ENCODE results near the gene KNCN.

Gene KNCN

GRCh38 chr1:46551597-46552095, at the start of gene KNCN:
TSS of gene KNCN (minus strand) at chr1:46551647. CDS start at chr1:46551215, 432 bp downstream.
- DNase-seq (ENCODE audit: low read depth), result no peak

- no peak for DNase-seq (ENCODE audit: low read depth)
Measured at GRCh38 chr1:46599059-46599970, 47.9 kb upstream of the KNCN start.

DNA sequence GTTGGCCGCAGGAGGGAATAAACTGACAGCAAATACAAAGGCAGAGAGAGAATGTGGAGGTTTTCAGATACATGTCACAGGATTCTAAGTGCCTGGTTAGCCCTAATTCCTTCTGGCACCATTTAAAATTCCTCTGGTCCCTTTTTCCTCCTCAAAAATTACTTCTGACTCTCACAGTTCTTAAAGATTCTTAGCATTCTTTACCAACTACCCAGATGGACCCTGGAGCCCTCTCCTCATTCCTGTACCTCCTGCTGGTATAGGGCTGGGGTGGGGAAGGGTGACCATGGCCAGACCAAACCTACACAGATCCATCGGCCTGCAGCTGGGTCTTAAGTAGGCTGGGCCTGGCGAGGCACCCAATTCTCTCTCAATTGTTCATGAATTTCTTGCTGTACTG, 45.4 kb upstream of the KNCN start:
- no peak for DNase-seq (ENCODE audit: low read depth)

GRCh38 chr1:46596036-46596435, 44.6 kb upstream of the KNCN start:
- no peak for DNase-seq (ENCODE audit: low read depth)

DNA sequence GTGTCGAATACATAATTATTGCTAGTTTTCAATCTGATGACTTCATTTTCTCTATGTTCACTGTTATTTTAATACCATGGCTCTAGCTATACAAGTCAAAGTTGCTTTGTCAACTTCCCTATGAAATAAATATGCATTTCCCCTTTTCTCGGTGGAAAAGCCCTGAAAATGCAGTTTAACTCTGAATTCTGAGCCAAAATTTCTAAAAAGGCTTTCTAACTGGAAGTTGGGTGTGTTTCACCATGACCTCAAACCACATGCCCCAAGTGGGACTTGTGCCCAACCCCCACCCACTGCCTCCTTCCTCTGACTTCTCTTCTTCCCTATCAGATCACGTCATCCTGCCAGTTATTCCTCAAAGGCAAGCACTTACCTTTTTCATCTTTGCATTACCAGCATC, 43.7 kb upstream of the KNCN start:
- no peak for DNase-seq (ENCODE audit: low read depth)

DNA sequence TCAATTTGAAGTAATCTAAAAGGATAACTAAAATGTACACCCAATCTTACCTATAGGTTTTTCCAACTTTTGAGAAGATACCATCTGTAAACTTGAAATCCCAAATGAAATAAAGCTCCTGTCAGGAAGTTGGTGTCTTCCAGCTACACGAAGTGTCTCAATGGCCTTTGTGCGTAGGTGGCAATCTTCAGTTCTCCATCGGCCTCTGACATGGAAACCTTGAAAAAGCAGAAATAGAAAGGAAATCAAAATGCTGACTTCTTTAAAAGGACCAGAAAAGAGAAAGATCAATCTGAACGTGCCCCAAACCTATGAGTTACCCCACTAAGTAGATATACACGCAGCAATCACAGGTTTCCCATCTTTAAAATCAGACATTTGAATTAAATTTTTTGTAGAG, 42.6 kb upstream of the KNCN start:
- no peak for DNase-seq (ENCODE audit: low read depth)

DNA sequence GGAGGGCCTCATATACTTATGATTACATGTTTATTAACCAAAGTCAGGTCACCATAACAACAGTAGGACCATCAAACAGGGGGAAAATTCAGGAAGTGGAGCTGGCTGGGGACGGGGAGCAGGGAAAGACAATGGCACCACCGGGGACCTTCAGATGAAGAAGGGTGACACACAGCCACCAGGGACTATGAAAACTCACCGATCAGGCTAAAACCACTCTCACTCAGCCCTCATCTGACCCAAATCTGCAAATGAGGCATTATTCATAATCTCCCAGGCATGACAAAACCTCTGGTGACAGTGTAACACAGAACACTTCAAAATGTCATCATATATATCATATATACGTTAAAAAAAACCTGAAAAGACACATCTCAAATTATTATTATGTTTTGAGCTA, 41.4 kb upstream of the KNCN start:
- no peak for DNase-seq (ENCODE audit: low read depth)

DNA sequence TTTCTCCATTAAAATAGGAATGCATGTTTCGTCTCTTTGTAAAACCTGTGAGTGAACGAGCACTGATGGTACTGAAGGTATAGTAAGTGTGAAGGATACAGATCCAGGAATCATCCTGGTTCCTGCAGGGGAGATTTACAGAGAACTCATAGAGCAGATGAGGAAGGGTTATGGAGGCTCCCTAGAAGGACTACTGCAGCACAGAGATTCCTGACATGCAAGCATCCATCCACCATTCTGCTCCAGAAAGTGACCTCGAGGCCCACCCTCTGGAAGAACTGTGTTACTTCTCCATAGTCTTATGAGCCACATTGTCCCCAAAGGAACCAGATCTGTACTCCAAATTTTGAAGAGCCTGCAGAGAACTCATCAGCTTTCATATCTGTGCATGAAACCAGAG, 38.1 kb upstream of the KNCN start:
- no peak for DNase-seq (ENCODE audit: low read depth)

DNA sequence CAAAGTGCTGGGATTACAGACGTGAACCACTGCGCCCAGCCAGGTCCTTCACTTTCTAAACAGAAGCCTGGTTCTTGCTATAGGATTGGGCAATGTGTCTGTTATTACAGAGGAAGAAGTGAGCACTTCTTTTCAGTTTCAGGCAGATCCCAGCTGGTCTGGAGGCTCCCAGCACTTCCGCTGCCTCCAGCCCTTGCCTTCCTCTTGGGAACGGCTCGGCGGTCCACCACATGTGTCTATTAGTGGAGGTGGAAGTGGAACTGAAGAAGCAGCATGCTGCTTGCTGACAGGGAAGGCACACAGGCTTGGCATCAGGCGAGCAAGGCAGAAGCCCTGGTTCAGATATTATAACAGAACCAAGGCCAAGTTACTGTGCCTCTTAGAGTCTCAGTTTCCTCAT, 35.6 kb upstream of the KNCN start:
- no peak for DNase-seq (ENCODE audit: low read depth)

DNA sequence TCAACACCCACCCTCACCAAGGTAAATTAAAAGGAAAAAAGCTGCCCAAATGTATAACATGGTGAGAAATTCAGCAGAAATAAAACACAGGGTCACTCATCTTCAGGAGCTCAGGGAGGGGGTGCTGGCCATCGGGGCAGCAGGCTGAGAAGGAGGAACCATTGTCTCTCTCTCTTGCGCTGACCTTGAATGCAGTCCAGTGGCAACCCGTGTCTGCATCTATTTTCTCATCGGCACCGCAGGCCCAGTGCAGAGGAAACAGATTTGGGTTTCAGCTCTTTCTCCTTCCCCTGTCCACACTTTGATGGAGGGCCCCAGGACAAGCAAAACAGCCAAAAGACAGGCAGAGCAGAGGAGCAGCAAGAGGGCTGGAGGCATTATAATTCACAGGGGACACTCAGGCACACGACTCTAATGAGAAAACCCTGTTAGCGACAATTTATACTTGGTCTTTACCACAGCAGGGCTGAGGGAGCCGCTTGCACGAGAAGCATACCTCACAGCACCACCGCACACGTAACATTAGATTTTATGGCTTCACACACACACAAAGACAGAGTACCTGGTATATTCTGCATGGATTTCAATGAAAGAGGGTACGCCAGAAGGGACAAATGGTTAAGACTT, 34.0 kb upstream of the KNCN start:
- DNase-seq (ENCODE audit: low read depth), result no peak

- DNase-seq (ENCODE audit: low read depth), result no peak
Measured at GRCh38 chr1:46583494-46583893, 32.0 kb upstream of the KNCN start.

- DNase-seq (ENCODE audit: low read depth), result no peak
Measured at GRCh38 chr1:46582972-46583371, 31.5 kb upstream of the KNCN start.

DNA sequence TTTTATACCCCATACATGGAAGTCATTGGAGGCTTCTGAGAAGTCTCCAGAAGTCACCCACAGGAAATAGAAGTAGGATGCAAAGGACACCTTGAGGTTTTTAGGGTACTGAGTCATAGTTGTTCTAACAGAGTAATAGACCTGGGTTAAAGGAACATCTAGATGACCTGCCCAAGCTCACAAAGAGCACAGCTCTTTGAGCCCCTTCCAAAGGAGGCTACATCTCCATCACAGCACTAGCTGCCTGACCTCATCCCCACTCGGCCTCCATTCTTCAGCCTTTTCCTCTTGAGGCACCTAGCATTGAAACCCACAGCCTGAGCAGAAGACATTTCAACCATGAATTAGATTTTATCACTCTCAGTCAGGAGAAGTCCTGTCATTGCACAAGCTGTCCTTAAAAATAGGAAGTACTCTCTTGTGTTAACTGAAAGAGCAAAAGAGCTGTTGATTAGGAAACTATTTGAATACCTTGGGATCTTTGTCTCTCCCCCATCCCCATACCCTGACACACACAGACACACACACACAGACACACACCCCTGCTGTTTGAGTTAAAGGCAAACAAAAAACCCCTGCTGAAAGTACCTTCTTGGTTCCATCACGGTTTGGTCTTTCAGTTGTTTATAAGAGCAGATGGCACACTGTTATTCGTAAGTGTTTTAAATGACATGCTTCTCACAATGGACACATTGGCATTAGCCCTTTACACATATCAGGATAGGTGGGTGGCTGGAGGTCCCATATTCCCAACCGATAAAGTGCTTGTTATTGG, 30.4 kb upstream of the KNCN start:
- DNase-seq (ENCODE audit: low read depth), result no peak

DNA sequence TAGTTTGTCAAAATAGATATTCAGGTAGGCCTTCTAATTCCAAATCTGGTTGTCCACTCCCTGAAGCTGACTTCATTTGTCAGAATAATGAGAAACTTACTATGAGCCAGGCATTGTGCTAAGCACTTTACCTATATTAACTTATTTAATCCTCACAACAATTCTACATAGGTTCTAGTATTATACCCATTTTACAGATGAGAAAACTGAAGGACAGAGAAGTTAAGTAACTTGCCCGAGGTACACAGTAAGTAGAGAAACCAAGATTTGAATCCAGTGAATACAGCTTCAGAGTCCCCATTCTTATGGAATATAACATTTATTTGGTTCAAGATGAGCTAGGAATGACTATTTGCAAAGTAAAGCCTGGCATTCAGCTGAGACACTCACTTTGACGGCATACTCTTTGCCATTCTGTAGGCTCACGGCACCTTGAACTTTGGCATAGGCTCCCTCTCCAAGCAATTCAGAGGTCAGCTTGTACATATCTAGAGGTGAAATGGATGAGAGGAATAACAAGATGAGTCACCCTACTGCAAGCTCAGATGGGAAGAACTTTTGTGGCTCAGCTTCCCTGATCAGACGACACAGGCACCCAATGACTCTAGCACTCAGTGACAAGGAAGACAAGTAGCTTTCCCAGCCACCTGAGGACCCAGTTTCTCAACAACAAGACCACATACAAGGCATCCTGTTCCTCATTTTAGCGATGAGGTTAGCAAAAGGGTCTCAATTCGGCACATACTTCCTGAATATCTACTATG, 28.9 kb upstream of the KNCN start:
- no peak for DNase-seq (ENCODE audit: low read depth)

- no peak for DNase-seq (ENCODE audit: low read depth)
Measured at GRCh38 chr1:46577671-46578070, 26.2 kb upstream of the KNCN start.

DNA sequence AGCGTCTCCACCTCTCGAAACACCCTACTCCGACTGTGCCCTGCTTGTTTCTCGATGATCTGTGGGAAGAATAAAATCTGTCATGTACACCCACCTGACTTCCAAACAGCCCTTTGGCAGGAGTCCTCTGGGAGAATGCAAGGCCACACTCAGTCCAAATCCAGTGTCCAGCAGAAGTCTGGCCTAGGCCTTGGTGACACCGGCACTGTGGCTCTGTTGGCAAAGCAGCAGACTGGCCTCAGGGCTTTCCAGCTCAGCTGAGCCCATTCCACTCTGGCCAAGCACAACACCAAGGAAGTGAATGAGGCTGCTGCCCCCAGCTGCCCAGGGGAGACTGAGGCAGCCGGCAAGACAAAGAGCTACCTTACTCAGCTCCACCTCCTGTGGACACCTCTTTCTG, 25.1 kb upstream of the KNCN start:
- no peak for DNase-seq (ENCODE audit: low read depth)

DNA sequence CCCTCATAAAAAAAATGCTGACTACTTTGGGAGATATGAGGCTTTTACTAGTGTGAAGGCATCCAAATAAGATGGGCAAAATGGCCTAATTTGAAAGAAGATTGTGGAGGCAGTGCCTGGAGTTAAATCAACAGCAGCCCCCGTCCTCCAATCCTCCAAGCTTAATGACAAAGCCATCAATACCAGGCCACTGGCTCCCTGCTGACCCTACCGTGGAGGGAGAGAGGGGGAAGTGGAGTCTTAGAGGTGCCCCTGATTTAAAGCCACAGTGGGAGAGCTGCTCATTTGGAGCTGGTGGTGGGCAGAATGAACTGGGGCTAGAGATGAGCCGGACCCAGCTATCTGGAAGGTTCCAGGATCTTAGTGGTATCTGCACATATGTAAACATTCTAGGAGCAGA, 24.3 kb upstream of the KNCN start:
- DNase-seq (ENCODE audit: low read depth), result no peak

- DNase-seq (ENCODE audit: low read depth), result no peak
Measured at GRCh38 chr1:46575300-46575699, 23.9 kb upstream of the KNCN start.

- DNase-seq (ENCODE audit: low read depth), result no peak
Measured at GRCh38 chr1:46571691-46572225, 20.3 kb upstream of the KNCN start.

DNA sequence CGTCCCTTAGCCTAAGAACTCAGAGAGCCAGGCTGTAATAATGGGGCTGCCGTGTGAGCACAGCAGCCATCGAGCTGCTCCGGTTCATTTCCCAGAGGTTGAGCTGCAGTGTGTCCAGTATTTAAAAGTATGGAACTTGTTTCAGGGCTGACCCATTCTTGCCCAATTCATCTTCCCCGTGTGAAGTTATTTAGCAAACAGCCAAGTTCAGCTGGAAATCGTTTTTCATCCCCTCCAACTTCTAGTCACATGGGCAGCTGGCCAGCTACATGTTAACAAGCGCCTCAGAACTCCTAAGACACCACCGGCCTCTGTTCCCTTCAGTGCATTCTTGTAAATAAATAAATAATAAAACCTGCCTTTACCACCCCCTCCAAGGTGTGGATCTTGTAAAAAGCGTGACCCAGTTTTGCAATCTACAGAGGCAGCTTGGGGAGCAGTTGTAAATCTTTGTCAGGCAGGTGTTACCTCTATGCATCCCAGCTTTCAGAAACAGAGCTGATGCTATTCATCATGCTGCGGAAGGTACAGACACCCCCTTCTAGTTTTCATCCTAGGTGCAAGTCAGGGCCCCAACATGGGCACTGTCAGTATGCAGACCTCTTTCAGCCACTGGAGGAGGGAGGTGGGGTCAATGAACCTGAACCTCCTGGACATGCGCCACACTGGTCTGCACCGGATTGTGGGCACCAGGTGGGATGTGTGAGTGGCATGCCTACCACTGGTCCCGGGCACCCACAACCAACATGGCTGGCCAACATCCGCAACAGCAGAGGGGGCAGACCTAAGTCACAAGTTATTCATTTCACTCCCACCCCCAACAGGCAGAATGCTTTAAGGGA, 18.7 kb upstream of the KNCN start:
- DNase-seq (ENCODE audit: low read depth), result no peak

GRCh38 chr1:46569116-46569515, 17.7 kb upstream of the KNCN start:
- DNase-seq (ENCODE audit: low read depth), result no peak

All from stimulated activated CD8-positive, alpha-beta memory T cell treated with anti-CD3 and anti-CD28 coated beads, Interleukin-7, amount 100 ng/mL, for 24 hours (primary cell).